IPS-NIHi7 (cell line): ENCODE results near the gene TLK2.
"Not testable (repeated sequence)": the region's sequence is repeated elsewhere in the genome, so short reads cannot be mapped to it uniquely, and the experiment has no call there.

Source experiments
- DNase-seq: peaks from one replicate; pipeline ENCODE4 v3.0.0; 2012; ENCODE audit warnings: mixed read lengths; ENCODE audit errors: extremely low spot score

Gene TLK2

DNA sequence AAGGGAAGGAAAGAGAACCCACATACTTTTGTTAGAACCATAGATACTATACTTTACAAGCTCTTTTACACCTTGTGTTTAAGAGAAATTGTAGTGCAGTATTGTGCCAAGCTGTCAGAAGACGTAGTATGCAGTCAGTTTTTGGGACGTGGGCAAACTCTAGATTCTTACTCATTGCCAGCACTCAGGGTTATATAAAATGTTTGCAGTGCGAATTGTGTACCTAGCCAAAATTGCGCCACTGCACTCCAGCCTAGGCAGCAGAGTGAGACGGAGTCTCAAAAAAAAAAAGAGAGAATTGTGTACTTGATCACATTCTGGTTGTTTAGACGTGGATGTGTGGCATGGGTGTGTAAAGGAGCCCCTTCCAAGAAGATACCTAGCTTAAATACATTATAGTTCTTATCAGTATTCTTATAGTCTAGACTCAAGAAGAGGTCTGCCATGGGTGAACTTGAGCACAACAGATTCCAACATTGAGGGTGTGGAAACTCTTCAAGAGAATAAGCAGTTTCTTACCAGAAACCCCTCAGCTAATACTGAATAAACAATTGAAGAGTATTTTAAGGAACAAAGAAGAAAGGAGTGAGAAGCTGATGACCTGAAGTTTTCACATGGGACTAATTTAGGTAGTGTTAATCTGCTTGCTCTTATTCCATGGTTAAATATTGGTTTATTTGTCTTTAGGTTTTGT is 121.5 kb downstream of the TLK2 start:
- no peak for DNase-seq

DNA sequence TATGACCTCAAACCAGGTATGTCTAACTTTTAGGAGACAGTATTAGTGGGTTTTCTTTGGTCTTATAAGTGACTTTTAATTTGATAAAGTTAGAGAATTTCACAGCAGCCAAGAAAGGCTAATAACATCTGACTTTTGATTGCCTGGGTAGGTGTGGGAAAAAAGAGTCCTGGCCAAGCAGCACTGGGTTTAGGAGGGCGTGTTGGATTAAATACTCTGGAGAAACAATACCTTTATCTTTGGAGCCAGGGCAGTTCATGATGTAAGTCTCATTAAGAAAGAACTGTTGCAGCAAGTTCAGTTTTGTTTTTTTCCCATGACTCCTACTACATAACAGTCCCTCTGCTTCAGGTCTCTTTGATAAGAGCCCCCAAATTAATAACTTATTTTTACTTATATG is 122.2 kb downstream of the TLK2 start:
- DNase-seq = no peak

DNA sequence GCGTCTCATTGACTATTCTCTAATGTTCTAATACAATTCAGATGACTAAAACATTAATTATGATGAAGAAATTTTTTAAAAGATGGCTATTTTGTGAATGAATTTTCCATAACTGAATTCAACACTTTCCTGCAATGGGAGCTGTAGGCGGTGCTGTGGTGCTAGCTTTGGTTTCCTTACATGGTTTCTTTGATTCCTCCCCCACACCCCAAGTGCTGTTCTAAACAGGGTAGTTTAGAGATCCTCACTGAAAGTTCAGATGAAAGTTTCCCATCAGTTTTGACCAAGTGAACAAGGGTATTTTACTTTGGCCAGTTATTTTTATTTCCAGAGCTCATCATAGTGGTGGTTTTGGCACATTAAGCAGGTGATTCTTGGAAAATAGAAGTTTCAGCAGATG is 122.8 kb downstream of the TLK2 start:
- DNase-seq = no peak

DNA sequence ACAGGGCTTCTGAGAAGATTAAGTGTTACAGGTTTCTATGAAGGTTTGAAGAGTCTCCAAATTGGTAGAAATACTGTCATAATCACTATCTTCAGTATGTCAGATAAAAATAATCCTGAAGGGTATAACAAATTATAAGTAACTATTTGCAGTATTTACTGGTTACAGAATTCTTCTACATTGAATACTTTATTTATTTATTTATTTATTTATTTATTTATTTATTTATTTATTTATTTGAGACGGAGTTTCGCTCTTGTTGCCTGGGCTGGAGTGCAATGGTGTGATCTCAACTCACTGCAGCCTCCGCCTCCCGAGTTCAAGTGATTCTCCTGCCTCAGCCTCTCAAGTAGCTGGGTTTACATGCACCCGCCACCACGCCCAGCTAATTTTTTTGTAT is 125.2 kb downstream of the TLK2 start:
- DNase-seq = not testable (repeated sequence)

DNA sequence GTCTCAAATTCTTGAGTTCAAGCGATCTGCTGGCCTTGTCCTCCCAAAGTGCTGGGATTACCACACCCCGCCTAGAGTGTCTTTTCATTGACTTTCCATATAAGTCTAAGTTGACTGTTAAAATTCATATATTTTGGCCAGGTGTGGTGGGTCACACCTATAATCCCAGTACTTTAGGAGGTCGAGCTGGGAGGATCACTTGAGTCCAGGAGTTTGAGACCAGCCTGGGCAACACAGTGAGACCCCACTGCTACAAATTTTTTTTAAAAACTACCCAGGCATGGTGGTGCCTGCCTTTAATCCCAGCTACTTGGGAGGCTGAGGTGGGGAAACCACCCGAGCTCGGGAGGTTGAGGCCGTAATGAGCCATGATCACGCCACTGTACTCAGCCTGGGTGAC is 127.0 kb downstream of the TLK2 start:
- DNase-seq = no peak

DNA sequence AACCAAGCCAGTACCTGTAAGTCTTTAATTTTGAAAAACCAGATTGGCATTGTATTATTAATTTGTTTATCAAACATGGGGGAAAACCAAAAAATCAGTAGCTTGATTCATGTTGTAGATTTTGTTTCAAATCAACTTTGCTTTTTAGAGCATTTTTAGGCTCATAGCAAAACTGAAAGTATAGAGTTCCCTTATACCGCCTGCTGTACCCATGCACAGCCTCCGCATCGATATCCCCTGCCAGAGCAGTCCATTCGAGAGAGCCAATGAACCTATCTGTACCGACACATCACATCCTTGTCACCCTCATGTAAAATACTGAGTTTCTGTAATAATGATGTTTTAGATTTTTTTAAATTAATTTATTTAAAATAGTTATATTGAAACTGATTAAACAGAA is 132.7 kb downstream of the TLK2 start:
- no peak for DNase-seq

DNA sequence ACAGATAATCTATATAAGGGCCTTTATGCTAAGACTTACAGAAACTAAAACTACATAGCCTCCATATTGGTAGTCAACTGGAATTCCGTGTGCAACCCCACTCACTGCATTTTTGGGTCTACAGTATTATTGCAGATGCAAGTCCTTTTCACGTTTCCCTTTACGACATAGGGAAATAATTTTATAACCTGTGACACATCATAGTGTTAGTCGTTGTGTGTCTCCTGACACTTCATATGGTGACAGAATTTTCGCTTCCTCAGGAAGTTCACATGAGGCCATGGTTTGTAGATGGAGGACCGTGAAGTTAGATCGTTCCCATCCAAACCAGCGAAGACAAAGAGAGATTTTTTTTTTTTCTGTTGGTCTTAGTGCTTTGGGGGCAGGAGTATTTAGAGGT is 133.1 kb downstream of the TLK2 start:
- no peak for DNase-seq

DNA sequence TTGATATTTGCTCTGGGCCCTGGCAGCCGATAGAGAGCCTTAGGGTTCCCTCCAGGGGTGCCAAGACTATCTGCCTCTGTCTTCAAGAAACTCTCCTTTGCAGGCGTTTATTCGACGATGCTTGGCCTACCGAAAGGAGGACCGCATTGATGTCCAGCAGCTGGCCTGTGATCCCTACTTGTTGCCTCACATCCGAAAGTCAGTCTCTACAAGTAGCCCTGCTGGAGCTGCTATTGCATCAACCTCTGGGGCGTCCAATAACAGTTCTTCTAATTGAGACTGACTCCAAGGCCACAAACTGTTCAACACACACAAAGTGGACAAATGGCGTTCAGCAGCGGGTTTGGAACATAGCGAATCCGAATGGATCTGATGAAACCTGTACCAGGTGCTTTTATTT is 133.7 kb downstream of the TLK2 start:
- DNase-seq = not testable (repeated sequence)

DNA sequence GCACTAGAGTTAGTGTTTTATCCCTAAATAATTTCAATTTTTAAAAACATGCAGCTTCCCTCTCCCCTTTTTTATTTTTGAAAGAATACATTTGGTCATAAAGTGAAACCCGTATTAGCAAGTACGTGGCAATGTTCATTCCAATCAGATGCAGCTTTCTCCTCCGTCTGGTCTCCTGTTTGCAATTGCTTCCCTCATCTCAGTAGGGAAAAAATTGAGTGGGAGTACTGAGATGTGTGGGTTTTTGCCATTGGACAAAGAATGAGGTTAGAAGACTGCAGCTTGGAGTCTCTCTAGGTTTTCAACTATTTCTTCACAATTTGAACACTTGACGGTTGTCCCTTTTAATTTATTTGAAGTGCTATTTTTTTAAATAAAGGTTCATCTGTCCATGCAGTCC is 134.5 kb downstream of the TLK2 start:
- DNase-seq = not testable (repeated sequence)

DNA sequence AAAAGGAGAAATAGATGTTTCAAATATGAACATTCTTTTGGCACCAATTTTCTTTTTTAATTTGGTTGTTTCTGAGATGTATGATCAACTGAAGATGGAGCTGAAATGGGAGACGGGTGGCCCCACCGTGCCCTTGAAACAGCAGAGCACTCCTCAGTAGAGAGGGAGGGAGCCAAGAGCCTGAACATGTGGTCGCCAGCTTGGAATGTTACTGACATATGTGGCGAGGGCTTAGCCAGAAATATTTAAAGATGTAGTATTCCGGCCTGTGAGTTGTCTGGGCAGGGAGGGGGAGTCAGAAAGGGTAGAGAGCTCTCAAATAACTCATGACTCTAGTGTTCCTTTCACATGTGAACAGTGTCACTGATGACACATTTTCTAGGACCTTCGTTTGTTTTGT is 135.5 kb downstream of the TLK2 start:
- DNase-seq = no peak

DNA sequence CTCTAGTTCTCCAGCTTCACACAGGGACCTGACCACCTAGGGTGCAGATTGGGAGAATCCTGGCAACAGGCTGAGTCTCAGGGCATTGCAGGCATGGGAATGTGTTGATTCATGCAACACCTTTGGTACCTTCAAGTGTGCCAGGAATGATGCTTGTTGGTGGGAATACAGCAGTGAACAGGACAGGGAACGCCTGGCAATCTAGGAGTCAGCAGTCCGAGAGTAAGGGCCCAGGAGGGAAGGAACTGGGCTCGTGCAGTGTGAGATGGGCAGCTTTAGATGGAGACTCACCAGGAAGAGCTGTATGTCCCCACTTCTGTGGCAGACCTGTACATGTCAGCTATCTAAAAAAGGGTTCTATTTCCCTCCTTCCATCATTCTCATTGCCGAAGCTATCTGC is 136.9 kb downstream of the TLK2 start:
- DNase-seq = no peak

DNA sequence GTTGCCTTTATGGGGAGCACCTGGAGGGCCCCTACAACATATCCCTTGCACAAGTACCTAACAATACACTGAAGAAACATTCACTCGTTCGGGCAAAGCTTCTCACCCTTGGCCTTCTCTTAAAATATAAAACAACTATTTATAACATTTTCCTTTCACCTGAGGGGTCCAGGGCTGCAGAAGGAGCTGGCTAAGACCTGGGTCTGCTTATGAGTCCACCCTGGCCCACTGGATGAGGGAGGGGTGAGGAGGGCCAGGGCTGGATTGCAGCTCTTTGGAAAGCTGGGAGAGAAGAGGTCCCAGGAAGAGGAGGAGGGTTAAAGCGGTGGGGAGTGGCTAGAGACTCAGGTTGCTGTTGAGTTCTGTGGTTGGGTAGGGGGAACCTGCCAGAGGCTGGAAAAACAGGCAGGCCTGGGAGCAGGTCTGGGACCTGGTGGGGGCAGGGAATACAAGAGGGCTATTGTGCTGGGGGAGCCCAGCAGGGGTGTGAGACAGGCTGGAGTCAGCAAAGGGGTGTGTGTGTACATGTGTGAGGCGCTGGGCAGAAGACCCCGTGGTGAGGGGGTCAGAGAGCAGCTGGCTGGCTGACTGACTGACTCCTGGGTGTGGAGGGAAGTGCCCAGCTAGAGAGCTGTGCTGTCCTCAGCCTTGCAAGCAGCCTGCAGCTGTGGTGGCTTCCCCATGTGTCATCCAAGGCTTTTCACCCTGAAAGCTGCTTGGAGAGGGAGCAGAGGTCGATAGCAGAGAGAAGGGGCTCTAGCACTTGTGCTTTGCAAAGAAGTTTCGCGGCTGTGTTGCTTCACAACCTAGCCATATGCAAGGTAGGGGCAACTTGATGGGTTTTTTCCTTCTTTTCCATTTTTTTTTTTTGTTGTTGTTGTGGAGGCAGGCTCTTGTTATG is 138.6 kb downstream of the TLK2 start:
- DNase-seq = peak; percentile 88

DNA sequence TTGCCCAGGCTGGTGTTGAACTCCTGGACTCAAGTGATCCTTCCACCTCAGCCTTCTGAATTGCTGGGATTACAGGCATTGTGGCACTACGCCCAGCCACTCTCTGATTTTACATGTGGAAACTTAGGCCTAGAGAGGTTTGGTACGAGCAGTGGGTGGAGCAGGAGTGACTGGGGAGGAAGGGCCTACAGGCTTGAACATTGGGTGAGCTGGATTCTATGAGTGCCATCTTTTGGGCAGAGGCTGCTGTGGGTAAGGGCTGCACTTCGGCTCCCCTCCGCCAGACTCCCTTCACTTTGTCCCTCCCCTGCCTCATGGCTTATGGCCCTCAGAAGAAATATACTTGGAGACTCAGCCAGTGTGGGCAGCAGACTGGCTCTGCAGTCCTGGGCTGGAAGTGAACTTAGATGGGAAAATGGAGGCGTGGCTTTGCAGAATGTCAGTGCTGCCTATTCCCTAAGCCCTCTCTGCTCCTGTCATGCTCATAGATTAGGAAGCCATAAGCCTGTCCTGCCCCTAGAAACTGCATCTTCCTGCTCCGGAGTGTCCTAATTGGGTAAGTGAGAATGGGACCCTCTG is 139.4 kb downstream of the TLK2 start:
- DNase-seq = no peak

DNA sequence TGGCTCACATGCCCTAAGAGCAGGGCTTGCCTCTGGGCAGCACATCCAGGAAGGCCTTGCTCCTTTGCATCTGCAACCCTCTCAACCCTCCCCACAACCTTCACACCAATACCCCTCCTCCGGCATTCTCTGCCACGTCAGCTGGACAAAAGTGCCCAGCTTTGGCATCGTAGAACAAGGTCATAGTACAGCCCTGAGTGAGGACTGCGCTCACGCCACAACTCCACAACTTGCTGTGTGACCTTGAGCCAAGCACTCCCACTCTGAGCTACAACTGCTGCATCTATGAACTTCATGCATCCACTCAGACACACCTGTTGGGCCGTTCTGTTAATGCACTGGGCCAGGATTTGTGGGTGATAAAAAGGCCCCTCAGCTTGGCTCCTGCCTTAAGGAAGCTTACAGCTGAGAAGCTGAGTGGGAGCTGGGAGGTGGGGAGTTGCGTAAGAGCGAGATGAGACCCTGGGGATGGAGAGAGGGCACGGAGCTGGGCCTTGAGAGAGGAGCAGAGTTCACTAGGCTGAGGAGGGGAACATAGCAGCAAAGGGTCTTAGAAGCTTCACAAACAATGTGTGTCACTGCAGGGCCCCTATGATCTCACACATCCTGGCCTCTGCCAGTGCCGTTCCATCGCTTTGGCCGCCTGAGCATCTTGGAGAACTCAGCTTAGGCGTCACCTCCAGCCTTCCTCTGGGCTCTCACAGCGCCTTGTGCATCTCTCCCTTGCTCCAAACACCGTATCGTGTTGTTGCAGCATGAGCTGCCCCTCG is 140.2 kb downstream of the TLK2 start:
- DNase-seq = no peak

DNA sequence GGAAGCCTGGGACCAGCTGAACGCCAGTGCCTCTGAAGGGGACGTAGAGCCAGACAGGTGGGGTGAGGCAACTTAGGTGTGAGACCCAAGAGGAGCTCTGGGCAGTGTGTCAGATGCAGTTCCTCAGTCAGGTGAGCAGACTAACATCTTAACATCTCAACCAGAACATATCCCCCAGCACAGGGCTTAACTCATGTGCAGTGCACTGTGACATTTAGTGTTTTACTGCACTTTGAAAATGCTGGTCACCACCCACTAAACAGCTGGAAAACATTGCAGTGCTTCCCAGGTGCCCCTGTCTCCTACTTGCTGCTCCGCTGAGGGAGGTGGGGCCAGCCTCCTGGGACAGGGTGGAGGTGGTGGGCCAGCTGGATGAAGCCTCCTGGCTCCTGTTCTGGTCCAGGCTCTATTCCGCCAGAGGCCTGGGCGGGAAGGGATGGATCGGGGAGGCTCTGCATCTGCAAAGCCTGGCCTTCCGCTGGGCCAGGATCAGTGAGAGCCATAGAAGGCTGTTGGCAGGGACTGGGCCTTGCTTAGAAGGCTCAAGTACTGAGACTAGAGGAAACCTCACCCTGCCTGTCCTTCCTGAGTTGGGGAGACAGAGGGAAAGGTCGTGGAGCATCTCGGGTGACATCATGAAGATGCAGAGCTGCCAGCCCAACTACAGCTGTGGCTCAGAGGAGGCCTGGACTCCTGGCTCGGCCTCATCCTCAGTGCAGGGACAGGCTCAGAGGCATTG is 141.0 kb downstream of the TLK2 start:
- DNase-seq = no peak

DNA sequence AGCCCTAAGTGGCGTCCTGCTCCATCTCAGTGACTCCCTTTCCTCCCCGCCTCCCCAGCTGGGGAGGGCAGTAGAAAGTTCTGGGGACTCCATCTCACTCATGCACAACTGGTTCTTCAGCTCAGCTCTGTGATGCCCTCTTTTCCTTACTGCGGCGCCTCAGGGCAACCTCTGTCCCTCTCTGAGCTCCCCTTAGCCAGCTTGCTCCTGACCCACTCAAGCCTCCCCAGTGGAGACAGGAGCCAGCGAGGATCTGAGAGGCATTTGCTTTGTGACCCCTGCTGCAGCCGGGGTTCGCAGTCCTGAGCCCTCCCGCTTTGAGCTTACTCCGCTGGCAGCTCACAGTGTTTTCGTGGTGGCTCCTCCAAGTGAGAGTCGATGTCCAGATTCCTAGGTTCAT is 142.6 kb downstream of the TLK2 start:
- no peak for DNase-seq

DNA sequence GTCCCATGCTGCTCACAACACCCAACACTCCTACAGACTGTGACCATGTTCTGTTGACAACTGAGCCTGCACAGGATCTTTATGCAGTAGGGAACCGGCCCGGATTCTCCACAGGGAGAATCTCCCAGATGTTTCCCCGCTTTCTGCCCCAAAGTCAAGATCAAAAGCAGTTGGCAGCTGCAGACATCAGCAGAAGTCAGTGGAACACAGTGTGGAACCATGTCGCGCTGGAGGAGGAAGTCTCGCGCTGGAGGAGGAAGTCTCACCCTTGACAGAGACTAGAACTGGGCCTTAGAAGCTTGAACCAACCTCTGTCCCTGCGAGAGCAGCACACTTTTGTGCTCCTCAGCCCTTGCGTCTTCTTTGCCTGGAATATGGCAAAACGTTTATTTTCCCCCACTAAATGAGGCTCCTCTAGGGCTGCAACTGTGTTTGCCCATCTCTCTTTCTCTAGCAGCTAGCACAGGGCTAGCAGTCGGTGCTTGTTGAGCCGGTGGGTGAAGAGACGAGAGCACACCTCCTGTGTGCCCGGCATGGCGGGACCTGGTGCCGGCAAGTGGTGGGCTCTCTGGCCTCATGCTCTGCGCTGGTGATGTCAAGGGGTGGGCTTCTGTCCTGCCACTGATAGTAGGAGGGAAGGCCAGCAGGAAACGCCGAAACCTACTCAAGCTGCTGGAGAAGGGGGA is 146.7 kb downstream of the TLK2 start:
- no peak for DNase-seq

DNA sequence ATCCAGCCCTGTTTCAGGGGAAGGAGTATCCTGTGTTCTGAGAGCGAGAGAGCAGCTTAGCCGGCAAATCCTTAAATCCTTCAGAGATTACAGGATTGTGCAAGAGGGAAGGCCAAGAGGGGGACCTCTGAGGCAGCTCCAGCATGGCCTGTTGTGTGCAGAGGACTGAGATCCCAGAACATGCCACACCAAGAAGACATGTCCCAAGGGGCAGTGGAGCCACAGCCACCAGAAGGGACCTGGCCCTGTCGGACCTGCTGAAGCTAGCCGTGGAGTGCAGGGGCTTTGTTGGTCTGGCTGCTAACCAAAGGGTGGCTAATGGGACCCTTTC is 147.2 kb downstream of the TLK2 start:
- DNase-seq = no peak

DNA sequence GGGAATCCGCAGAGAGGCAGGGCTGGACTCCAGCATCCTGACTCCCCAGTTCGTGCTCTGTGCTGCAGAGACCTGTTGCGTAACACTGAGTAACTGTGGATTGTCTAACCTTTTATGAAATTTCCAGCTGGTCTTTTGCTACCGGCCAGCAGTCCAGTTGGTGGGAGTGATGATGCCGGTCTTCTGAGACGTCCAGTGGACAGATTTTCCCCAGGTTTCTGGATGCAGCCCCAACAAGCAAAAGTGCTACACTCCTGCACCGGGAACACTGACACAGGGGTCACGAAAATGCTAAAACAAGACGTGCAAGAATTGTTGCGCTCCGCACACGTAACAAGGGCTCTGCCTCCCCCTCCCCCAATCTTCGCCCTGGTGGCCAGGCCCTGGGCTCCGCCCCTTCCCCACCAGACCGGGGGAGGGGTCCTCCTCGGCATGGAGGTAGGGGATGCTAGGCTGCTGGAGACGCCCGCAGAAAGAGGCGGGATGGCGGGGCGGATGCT is 148.1 kb downstream of the TLK2 start:
- peak; percentile 87 for DNase-seq

DNA sequence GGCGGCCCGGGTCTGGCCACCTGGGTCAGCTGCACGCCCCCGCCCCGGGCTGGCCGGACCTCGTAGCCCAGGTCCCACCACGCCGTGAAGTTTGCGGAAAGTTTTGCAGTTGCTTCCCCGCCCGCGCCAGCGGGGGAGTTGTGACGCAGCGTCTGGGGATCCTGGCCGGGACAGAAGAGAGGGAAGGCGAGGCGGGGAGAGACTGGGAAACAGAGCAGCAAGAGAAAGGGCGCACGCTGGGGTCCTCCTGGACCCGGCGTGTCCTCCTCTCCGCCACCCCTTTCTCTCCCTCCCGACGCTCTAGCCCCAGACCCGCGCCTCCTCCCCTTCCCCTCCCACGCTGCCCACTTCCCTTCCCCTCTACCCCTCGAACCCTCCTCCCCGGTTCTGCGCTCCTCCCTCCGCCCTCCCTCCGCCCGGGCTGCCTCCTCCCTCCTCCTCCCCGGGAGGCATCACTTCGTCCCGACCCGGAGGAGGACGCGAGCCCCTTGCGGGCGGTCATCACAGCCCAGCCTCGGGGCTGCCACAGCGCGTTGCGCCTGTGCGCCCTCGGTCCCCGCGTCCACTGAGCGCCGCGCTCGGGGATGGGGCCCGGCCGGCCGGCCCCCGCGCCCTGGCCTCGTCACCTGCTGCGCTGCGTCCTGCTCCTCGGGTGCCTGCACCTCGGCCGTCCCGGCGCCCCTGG is 148.7 kb downstream of the TLK2 start, which contains the start of gene MRC2:
TSS of gene MRC2 (plus strand) at position 452 of the 685 bp plus-strand sequence. CDS start at position 585, 133 bp downstream.
- peak; percentile 76 for DNase-seq
